Hepatic stellate cell (primary cell): ENCODE results near the gene PYROXD2.
A peak's percentile ranks its signal among the peaks of the same experiment; 100 is the strongest.

ENCODE experiments used
- DNase-seq: peaks from one replicate; pipeline ENCODE4 v3.0.0; 2011; ENCODE audit warnings: low spot score

PYROXD2 gene

DNA sequence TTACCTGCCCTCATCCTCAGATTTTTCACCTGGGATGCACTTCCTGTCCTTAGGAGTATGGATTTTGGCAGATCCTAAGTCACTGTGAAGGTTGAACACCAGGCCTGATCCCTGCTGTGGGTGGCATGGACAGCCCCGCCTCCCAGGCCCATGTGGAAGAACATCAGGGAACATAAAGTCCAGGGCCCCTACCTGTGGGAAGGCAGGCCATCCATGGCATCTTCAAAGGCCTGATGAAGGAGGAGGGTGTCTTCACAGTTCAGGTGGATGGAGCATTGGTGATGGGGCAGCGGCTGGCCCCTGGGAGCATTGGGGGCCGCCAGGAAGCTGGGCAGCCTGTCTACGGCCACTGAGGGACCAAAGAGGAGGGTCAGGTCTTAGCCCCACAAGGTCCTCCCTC is 24.6 kb downstream of the PYROXD2 start:
- DNase-seq = no peak

DNA sequence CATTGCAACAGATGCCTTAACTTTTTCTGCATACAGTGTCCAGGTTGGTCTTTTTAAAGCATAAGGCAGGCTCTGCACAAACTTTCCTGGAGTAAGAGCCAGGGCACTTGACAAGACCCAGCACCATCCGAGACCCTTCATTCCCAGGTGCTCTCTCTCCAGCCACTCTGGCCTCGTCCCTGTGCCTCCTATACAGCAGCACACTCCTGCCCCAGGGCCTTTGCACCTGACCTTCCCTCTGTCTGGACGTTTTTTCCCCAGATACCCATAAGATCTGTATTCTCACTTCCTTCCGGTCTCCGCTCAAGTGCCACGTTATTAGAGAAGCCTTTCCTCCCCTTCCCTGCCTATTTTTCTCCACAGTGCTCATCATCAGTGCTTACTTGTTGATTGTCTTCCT is 25.6 kb downstream of the PYROXD2 start:
- no peak for DNase-seq

DNA sequence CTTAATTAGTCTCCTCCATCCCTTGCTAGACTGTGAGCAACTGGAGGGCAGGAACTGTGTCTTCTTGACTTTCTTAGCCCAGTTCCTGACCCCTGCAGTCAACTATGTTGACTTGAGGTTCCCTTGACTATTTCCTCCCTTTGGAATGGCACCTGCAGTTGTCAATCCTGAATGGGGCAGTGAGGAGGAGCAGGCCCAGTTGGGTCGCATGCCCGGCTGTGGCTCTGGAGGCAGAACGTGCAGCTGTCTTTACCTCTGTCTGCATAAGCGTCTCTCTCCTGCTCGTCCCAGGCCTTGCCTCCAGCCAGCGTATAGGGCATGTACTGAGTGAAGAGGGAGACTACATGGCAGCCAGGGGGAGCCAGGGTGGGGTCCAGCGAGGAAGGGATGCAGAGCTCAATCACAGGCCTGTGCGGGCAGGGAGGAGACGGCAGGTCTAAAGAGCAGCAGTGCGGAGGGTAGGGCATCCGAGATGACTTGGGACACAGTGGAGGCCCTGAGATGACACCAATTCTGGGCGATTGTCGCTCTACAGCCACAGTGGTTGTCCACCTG is 26.8 kb downstream of the PYROXD2 start:
- DNase-seq = no peak

DNA sequence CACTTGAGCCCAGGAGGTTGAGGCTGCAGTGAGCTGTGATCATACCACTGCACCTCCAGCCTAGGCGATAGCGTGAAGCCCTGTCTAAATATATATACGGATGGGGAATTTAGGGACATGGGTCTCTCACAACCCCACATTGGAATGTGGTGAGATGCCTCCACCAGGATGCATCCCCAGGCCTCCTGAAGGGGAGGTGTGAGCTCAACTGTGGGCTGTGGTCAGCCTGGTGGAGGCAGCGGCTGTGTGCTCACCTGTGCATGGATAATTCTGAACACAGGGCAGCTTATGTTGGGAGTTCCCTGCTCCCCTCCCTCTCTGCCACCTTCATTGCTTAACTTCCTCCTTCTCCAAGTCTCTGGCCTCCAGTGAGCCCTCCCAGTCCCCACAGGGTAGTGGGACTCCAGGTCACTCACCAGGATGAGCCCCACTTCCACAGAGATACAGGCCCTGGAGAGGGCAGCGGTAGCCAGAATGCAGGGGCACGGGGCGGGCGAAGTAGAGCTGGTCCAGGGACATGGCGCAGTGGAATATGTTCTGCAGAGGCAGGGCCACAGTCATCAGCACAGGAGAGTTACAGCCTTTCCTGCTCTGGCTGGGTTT is 30.4 kb downstream of the PYROXD2 start:
- DNase-seq = no peak

DNA sequence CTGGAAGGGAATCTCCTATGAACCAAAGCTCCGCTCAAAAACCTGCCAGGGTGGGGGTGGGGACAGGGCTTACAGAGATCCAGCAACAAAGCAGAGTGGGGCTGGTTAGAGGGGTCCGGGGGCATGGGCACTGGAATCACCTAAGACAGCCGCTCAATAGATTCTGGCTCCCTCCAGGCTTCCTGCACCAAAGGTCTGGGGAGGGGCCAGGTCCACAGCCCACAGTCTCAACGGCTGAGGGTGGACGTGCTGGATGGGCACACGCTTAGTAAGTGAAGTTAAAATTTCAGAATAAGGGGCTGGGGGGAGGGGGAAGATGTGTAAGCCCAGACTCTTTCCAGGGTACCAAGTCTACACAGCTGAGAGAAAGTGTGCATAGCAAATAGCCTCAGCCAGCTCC is 31.1 kb downstream of the PYROXD2 start:
- DNase-seq = no peak

DNA sequence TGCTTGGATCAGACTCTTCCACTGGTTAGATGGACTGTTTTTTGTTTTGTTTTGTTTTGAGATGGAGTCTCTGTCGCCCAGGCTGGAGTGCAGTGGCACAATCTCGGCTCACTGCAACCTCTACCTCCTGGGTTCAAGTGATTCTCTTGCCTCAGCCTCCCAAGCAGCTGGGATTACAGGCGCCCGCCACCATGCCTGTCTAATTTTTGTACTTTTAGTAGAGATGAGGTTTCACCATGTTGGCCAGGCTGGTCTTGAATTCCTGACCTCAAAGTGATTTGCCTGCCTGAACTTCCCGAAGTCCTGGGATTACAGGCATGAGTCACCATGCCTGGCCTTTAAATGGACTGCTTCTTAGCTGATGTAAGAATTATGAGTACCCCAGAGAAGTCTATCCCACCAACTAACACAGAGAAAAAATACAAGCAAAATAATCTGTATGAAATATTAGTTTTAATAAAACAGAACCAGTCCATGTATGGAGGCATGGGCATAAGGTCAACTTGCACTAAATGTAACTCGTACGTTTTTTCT is 31.8 kb downstream of the PYROXD2 start:
- DNase-seq = peak; percentile 56

DNA sequence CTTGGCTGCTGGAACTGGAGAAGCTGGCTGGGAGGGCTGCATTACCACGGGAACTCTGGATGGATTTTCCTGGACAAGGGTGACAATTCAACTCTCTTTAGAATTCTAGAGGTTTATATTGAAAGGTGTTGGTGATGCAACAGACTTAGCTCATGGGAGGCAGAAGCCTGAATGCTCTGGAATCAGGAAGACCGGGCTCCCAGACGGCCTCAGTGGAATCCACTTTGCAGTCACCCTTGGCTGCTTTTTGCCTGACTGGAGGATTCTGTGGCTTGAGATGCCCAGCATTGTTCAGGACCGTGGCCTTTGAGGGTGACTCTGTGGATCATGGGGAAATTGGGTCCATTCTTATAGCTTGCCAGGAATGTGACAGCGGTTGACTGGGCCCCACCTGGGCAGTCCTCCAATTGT is 32.3 kb downstream of the PYROXD2 start:
- DNase-seq = no peak

DNA sequence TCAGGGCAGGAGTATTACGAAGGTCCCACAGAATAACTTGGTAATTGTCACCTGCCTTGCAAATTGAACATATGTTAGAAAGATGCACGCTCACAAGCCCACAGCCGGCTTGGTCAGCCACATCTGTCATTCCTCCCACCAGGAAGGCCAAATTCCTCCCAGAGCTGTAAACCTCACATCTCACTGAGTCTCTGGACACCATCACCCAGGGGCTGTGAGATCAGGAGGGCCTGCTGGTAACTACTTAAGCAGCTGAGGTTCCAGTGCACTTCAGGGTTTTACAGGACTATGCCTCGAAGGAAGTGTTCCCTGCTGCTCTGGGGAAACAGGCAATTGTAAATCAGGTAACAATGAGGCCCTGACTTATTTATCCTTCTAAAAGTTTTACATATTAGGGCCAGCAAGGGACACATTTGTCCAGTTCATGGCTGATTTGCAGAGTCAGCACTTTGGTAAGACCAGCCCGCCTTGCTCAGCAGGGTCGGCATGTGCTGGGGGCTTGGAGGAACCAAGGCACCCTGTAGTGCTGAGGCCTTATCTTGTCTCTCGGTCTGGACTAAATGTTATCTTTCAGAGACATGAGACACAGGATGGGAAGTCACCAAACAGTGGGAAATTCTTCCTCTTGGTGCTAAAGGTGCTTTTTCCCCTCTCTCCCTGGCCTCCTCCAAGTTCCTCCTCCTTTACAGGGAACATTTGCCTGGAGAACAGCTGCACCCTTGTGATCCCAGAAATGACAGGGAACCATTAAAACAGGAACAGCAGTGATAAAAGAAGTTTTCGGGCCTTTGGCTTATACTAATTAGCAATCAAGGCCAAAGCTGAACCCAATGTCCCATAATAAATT is 34.3 kb downstream of the PYROXD2 start:
- no peak for DNase-seq

DNA sequence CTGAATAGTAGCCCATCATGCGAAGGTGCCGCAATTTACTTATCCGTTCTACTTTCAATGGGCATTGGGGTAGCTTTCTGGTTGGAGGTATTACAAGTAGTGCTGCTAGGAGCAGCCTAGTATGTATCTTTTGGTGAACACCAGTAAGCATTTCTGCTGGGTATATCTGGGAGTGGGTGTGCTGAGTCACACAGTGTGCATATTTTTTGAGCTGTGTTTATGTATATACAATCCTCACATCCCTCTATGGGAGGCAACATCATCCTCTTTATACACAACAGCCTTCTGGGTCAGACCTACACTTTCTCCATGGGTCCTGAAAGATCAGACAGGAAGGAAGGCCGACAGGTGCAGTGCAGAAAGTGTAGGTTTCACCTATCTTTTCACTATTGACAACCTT is 36.3 kb downstream of the PYROXD2 start:
- DNase-seq = no peak

DNA sequence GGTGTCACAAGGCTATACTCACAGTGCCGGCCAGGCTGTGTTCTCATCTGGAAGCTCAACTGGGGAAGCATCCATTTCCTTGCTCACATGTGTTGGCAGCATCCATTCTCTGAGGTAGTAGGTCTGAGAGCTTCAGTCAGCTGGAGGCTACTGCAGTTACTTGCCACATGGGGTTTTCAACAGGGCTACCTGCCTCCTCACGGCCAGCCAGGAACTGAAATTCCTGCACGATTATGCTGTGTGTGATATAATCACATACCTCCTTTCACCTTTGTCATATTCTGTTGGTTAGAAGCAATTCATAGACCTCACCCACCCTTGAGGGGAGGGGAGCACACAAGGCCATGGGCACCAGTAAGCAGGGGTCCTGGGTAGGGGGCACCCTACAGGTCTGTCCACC is 37.4 kb downstream of the PYROXD2 start:
- no peak for DNase-seq

DNA sequence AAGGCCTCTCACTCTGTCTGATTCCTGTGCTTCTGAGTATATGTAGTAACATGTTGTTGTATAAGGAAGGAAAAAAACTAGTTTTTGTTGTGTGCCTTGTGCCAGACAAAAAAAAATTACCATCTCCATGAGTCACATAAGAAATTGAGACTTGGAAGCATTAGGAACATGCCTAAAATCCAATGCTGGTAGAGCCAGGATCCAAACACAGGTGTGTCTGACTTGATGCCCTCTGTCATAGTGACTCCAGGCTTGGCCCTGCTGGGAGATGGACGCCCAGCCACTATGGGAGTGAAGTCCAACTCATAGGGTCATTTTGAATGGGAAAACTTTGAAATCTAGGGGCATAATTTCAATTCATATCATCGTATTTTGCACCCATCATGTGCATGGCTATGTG is 38.0 kb downstream of the PYROXD2 start:
- no peak for DNase-seq

DNA sequence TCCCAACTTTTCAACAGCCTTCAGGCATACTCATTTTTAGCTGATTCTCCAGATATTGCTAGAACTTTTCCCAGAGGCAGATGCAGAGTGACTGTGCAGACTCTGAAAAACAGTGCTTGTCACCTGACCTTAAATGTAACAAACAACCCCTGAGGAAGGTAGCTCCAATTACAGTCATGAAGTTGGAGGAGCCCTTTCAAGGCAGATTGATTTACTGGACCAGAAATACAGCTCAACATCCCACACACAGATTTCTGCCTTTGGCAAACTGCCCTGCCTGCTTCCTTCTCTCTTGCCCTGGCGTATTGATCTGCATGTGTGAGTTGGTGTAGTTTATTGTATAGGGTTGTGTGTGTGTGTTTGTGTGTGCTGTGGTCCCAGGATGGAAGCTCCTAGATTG is 38.5 kb downstream of the PYROXD2 start:
- no peak for DNase-seq

DNA sequence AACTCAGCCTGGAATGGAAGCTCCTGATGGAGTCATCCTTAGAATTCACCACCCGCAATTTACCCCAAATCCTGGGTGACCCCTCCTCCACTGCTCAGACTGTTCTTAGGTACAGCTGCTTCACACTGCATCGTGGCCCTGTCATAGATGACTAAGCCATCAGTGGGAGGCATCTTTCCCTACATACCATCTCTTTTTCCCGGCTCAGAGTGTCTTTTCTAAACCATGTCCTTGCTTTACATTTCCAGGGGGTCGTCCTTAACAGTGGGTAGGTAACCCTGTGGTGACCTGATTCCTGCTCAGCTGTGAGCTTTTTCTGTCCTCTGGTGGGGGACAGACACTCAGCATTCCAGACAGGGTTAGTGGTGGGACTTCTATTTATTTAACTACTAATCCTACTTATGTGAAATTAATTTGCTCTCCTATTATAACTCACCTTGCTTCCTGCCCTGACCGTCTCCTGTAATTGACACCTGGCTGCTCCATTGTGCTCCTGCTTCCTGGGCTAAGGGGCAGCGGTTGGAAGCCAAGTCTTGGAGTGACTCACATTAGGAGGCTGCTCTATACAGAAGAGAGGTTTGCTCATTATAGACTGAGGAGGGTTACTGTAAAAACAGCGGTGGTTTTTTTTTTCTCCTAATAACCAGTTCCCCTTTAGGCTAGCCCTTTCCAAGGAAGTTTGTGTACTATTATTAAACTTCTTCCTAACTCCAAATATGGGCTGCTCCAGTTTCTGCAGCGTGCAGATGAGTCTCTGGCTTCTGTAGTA is 40.6 kb downstream of the PYROXD2 start:
- peak; percentile 86 for DNase-seq

DNA sequence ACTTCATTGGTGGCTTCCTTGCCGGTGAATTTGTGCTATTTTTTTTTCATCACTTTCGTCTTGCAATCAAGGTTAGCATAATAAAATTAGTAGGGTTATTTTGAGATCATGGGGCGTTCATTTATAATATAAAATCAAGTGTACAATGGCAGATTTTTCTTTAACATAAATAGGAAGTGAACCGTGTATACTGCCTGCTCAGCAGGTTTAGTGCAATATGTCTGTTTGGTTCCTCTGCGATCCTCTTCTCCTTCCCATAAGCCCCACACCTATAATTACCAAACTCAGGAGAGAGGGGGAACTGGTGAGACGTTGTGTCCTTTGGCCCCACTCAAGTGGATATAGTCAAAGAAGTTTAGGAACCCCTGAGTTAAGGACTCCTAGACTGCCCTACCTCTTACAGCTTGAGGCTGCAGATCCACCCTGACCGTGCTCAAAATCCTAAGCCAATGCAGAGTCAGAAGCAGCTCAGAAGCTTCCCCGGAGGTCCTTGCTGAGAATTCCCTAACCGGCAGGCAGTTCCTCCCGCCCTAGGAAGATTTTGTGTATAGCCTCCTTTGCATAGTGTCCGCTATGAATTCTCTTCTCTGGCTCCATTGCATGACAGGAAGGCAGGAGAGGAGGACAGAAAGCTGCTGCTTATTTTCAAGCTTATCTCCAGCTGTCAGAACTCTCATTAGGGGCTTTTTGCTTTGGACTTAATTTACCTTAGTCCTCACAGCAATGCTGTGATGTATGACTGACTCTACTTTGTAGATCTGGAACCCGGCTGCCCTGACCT is 41.5 kb downstream of the PYROXD2 start:
- no peak for DNase-seq

DNA sequence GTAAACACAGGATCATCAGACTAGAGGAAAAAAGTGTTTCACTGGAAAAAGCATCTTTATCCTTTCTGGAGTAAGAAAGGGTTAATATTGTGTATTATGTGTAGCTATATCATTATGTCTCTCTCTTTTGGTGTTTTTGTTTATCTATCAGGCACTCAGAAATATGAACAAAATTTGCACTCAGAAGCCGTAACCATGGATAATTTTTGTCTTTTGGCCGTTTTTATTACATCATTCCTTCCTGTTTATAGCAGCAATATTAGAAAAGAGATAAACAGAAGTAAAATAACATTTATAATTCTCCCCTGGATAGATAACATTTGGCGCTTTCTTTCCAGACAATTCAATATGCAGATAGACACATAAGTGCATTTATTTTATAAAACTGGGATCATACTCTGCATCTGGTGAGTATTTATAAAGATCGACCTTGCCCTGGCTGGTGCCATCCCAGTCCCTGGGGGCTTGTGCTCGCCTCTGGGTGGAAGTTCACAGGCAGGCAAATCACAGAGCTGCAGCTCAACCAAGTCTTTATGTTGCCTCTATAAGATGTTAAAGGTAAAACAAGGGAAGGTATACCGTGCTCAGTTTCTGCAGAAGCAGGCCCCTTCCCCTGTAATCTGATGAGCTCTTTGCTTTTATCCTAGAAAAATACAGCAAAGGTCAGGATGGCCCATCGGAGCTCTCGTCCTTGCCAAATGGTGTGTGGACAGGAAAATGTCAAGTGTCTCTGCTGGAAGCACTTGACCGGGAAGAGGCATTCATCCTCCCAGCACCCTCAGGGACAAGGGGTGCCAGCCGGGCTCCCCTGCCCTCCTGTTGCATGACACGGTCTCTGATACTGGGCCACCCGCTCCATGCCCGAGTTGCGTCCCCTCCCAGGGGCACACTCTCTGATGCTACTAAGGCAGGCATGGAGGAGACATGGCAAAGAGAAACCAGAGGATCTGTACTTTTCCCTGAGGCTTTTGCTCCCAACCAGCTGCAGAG is 43.9 kb downstream of the PYROXD2 start:
- no peak for DNase-seq

DNA sequence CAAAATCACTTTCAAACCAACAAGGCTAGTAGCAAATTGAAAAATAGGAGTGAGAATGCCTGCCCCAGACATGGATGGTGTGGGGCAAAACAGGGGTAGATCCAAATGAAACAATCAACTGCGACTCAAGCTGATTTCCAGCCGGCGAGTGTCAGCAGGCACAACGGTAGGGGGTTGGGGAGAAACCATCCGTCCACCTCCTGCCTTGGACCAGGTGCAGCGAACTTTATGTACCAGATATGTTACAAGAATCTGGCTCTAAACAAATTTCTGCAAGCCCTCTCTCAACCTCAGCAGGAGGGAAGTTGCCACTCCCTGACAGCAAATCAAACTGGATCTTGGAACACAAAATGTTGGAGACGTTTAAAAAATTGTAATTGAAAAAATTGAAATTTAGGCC is 45.2 kb downstream of the PYROXD2 start:
- DNase-seq = no peak

DNA sequence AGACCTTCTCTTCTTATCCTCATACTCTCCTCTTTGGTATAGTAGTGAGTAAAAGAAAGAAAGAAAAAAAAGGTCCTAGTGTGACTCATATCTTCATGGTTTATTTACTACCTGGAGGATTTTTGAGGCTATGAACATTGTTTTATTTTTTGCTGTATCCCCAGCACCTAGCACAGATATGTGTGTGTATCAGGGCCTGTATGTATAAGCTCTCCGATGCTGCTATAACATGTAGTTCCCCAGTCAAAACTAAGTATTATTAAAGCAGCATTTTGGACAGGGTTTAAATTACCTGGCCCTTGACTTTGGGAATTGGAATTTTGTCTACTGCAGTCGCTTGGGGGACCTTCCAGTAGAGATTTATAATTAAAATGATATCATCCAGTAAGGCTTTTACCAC is 46.3 kb downstream of the PYROXD2 start:
- DNase-seq = no peak

DNA sequence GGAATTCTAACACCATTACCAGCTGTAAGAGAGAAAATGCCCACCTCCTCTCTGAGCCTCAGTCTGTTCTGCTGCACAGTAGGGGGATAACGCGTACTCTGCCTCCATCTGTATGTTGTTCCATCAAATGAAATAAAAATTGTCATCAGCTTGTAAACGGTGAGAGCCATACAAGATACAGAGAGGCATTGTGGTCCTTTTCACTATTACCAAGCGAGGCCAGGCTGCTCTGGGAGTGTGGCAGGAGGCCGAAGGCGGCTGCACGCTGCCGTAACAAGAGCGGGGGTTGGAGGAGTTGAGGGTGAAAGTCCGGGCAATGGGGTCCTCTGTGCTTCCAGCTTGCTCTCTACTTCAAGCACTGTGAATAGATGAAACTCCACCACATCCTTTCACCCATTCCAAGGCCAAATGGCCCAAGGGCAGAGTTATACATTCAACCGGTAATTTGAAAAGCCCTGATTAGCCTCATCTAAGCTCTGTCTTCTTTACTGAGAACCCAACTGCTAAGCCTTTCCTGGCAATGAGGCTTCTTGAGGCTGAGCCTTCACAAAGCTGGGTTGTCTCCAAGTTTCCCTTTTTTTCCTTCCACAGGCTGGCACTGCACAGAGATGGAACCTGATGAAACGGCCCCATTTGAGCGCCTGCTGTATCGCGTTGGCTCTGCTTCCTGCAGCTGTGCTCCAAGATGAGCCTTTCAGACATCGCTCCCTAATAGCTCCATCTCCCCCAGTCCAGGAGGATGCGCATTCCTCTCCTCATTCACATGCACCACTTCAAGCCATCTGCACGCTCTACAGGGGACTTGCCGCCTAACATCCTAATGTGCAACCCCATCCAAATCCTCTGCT is 47.2 kb downstream of the PYROXD2 start:
- DNase-seq = no peak

DNA sequence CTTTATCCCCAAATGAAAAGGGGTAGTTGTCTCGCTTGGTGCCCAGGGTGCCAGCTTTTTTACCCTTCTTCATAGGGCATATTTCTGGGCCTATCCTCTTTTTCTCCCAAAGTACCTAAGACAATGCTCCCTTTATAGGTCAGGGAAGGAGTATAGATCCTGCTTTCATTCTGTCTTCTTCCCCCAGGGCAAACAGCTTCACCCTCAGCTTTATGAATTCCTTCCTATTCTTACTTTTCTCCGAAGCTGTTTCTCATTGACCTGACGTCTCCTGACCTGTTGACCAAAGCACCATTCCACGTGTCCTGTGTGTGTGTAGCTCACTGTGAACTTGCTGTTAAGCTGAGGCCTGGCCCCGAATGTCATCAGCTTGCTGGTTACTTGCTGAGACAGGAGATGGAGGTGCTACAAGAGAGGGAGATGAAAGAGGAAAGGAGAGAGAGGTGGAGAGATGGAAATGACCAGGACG is 48.9 kb downstream of the PYROXD2 start:
- DNase-seq = no peak
